SK-N-SH (cell line): ENCODE results near the gene OR14A16. TPM values are rescaled to one million over a fixed set of nuclear protein-coding genes. Genes with fewer than 3 reads are reported as not detected.

ENCODE experiments used
- CTCF ChIA-PET: fragments of 300-600, 350-600 bp; formaldehyde crosslinking; extraction: SDS; loops from one replicate; lab custom pipeline; 2021; lab: Yijun Ruan, JAX
- POLR2A ChIA-PET: fragments of 350-600 bp; sonication (Branson Sonifier 250); formaldehyde crosslinking; extraction: SDS; loops from one replicate; lab custom pipeline; 2020; ENCODE audit warnings: antibody characterized with exemption, inconsistent platforms; lab: Yijun Ruan, JAX
- DNase-seq: peaks from one replicate; pipeline ENCODE4 v3.0.0; 2012
- H2AFZ ChIP-seq: fragments of 200-600 bp; sonication (generic); 2 replicates; pipeline ENCODE4 v1.8.1; 2016; ENCODE audit warnings: antibody characterized with exemption, mild to moderate bottlenecking, low read depth
- H3F3A ChIP-seq: fragments of 200-600 bp; sonication (generic); replicated peaks from 2 replicates; pipeline ENCODE3; 2016; ENCODE audit warnings: antibody characterized with exemption, mild to moderate bottlenecking; ENCODE audit not compliant: insufficient read depth
- H3K27ac ChIP-seq, 2 experiments: fragments of 200-500 bp in 1 of 2; fragments of 200-600 bp in 1 of 2; sonication (Bioruptor generic) in 1 of 2; sonication (generic), shearing (Covaris generic) in 1 of 2; 2 replicates each; pipeline versions ENCODE4 v1.5.1 to v1.6.1; 2014 to 2016; ENCODE audit warnings: low read depth in 2 of 2, inconsistent platforms in 1 of 2, low read length in 1 of 2, mild to moderate bottlenecking in 1 of 2, mixed read lengths in 1 of 2
- H3K27me3 ChIP-seq: fragments of 200-600 bp; sonication (generic), shearing (Covaris generic); 2 replicates; pipeline ENCODE4 v1.6.1; 2016; ENCODE audit warnings: mixed run types; ENCODE audit not compliant: insufficient read depth
- H3K36me3 ChIP-seq, 2 experiments: fragments of 200-500 bp in 1 of 2; fragments of 200-600 bp in 1 of 2; sonication (Bioruptor generic) in 1 of 2; sonication (generic) in 1 of 2; replicated peaks in 1 of 2; 2 replicates each; pipeline versions ENCODE3 to v1.5.1; 2014 to 2016; ENCODE audit warnings: low read length in 1 of 2, mild to moderate bottlenecking in 1 of 2; ENCODE audit not compliant: insufficient read depth in 2 of 2, control insufficient read depth in 1 of 2
- H3K4me1 ChIP-seq, 2 experiments: fragments of 200-500 bp in 1 of 2; fragments of 200-600 bp in 1 of 2; sonication (Bioruptor generic) in 1 of 2; sonication (generic), shearing (Covaris generic) in 1 of 2; 2 replicates each; pipeline versions ENCODE4 v1.5.1 to v1.6.1; 2014 to 2016; ENCODE audit warnings: low read depth in 1 of 2, low read length in 1 of 2, mixed run types in 1 of 2; ENCODE audit not compliant: insufficient read depth in 2 of 2, control insufficient read depth in 1 of 2
- H3K4me2 ChIP-seq: fragments of 200-600 bp; sonication (generic), shearing (Covaris generic); 2 replicates; pipeline ENCODE4 v1.6.1; 2017; ENCODE audit warnings: mixed run types
- H3K4me3 ChIP-seq, 2 experiments: fragments of 200-500 bp in 1 of 2; fragments of 200-600 bp in 1 of 2; sonication (Bioruptor generic) in 1 of 2; sonication (generic), shearing (Covaris generic) in 1 of 2; 2 replicates each; pipeline versions ENCODE4 v1.5.1 to v1.8.1; 2014 to 2016; ENCODE audit warnings: low read depth in 2 of 2, inconsistent platforms in 1 of 2, low read length in 1 of 2, mild to moderate bottlenecking in 1 of 2, mixed read lengths in 1 of 2, moderate library complexity in 1 of 2
- H3K79me2 ChIP-seq: fragments of 200-600 bp; sonication (generic); 2 replicates; pipeline ENCODE4 v1.8.1; 2017; ENCODE audit warnings: mild to moderate bottlenecking; ENCODE audit not compliant: insufficient read depth
- H3K9ac ChIP-seq: fragments of 200-600 bp; sonication (generic); 2 replicates; pipeline ENCODE4 v1.6.1; 2017; ENCODE audit warnings: mixed run types
- H3K9me2 ChIP-seq: fragments of 200-600 bp; sonication (generic); 2 replicates; pipeline ENCODE4 v1.6.1; 2017; ENCODE audit warnings: mixed run types
- H3K9me3 ChIP-seq: fragments of 200-600 bp; sonication (generic); 2 replicates; pipeline ENCODE4 v1.6.1; 2017; ENCODE audit warnings: mixed run types, mild to moderate bottlenecking, moderate library complexity
- H4K20me1 ChIP-seq: fragments of 200-600 bp; sonication (generic); 2 replicates; pipeline ENCODE4 v1.6.1; 2017; ENCODE audit warnings: mild to moderate bottlenecking, mixed run types; ENCODE audit not compliant: insufficient read depth
- CHD2 ChIP-seq: fragments of 150-350 bp; IDR thresholded peaks from 2 replicates; pipeline ENCODE4 v1.6.1; 2018; ENCODE audit warnings: low read length; ENCODE audit not compliant: partially characterized antibody
- CTCF ChIP-seq: fragments of 200-600 bp; sonication (generic); IDR thresholded peaks from 2 replicates; pipeline ENCODE4 v1.6.1; 2017; ENCODE audit warnings: antibody characterized with exemption, mild to moderate bottlenecking, moderate library complexity
- ELF1 ChIP-seq: IDR thresholded peaks from 2 replicates; pipeline ENCODE4 v1.4.0; 2012
- FOSL2 ChIP-seq: IDR thresholded peaks from 2 replicates; pipeline ENCODE4 v1.4.0; 2012; ENCODE audit warnings: low read depth, mild to moderate bottlenecking, moderate library complexity, borderline replicate concordance
- FOXJ3 ChIP-seq: sonication (generic); formaldehyde crosslinking; IDR thresholded peaks from 2 replicates; pipeline ENCODE4 v1.5.1; 2020; ENCODE audit warnings: mild to moderate bottlenecking, missing genetic modification reagents
- GABPA ChIP-seq: IDR thresholded peaks from 2 replicates; pipeline ENCODE4 v1.4.0; 2012; ENCODE audit warnings: low read depth, mild to moderate bottlenecking
- MEF2A ChIP-seq: IDR thresholded peaks from 2 replicates; pipeline ENCODE4 v1.4.0; 2012; ENCODE audit warnings: low read depth, borderline replicate concordance
- NRF1 ChIP-seq: IDR thresholded peaks from 2 replicates; pipeline ENCODE4 v1.6.1; 2012; ENCODE audit warnings: low read depth, mild to moderate bottlenecking, low read length
- PBX3 ChIP-seq: IDR thresholded peaks from 2 replicates; pipeline ENCODE4; 2012
- RAD21 ChIP-seq: IDR thresholded peaks from 2 replicates; pipeline ENCODE4 v1.6.1; 2012; ENCODE audit warnings: mild to moderate bottlenecking, low read length
- RCOR1 ChIP-seq: fragments of 150-350 bp; IDR thresholded peaks from 2 replicates; pipeline ENCODE4 v1.6.1; 2017; ENCODE audit warnings: antibody characterized with exemption, low read length
- SMC3 ChIP-seq: IDR thresholded peaks from 2 replicates; pipeline ENCODE4 v1.6.1; 2012; ENCODE audit warnings: low read depth, low read length, improper control_type of control experiment
- TCF12 ChIP-seq: IDR thresholded peaks from 2 replicates; pipeline ENCODE4 v1.4.0; 2012
- USF1 ChIP-seq: IDR thresholded peaks from 2 replicates; pipeline ENCODE4 v1.4.0; 2012; ENCODE audit warnings: low read depth, borderline replicate concordance
- USF2 ChIP-seq: fragments of 150-350 bp; IDR thresholded peaks from 2 replicates; pipeline ENCODE4 v1.6.1; 2017; ENCODE audit warnings: antibody characterized with exemption, low read length, low read depth, borderline replicate concordance
- whole genome bisulfite sequencing: methylation state at CpG from one replicate; pipeline ENCODE4 v1.1.6; 2017; ENCODE audit warnings: low lambda C conversion rate; 5-methylcytosine and 5-hydroxymethylcytosine counted together
- polyA plus RNA-seq, 3 experiments: library from polyadenylated mRNA; depleted of rRNA; stranded (reverse); fragments of >200 nt; gene quantifications; 2 replicates each; pipeline ENCODE4 v1.2.3, GENCODE V29; 2012

OR14A16 gene
- polyA plus RNA-seq, 1 of the 3 experiments (the other 2 are of a cell fraction): not detected

- no peak for TF ChIP-seq USF2
- TF ChIP-seq, all 33 proteins: peak for 0
Measured at GRCh38 chr1:247854899-247855545, 31.1 kb upstream of the OR14A16 start (continued).

GRCh38 chr1:247849616-247850015 lies 25.7 kb upstream of the OR14A16 start:
- H3K9ac ChIP-seq: no peak overlapping the region
- WGBS: 1% methylated on average over 1 of the region's 1 CpG

GRCh38 chr1:247848346-247848745 lies 24.4 kb upstream of the OR14A16 start:
- ChIA-PET CTCF (no interaction called here), POLR2A (no interaction called here)
- no peak for TF ChIP-seq ELF1
- TF ChIP-seq CHD2: no peak
- TF ChIP-seq TCF12: no peak
- TF ChIP-seq NRF1: no peak
- TF ChIP-seq CTCF: no peak
- TF ChIP-seq GABPA: no peak
- TF ChIP-seq PBX3: no peak
- no peak for TF ChIP-seq RAD21
- TF ChIP-seq RCOR1: no peak
- WGBS: 29% methylated on average over 7 of the region's 7 CpGs
- H3K9ac ChIP-seq: no peak overlapping the region
- no peak overlapping the region for H3K4me2 ChIP-seq
- H3K36me3 ChIP-seq: no peaks in the 10 kb centered on the region
- no peaks in the 10 kb centered on the region for H3K79me2 ChIP-seq
- H3K27ac ChIP-seq: no peak overlapping the region
- H4K20me1 ChIP-seq: no peaks in the 10 kb centered on the region
- no peak overlapping the region for H3K4me3 ChIP-seq
- no peaks in the 10 kb centered on the region for H3K9me2 ChIP-seq
- H3K4me1 ChIP-seq: no peaks in the 10 kb centered on the region
- H3F3A ChIP-seq: no peaks in the 10 kb centered on the region
- H3K27me3 ChIP-seq: peaks cover 8% of the 10 kb centered on the region; the same call in 1 of the 2 replicates
- no peaks in the 10 kb centered on the region for H3K9me3 ChIP-seq
- no peak overlapping the region for H2AFZ ChIP-seq
- DNase-seq: no peak

More at GRCh38 chr1:247849616-247850015, 25.7 kb upstream of the OR14A16 start:
- no peaks in the 10 kb centered on the region for H3K9me3 ChIP-seq
- H3K9me2 ChIP-seq: no peaks in the 10 kb centered on the region
- no peak overlapping the region for H2AFZ ChIP-seq
- H3K4me2 ChIP-seq: no peak overlapping the region
- no peak for TF ChIP-seq CHD2
- no peak for TF ChIP-seq FOSL2
- TF ChIP-seq NRF1: no peak
- TF ChIP-seq FOXJ3 (CRISPR knock-in tag): no peak
- no peak for TF ChIP-seq USF1
- no peak for TF ChIP-seq RAD21
- no peak for TF ChIP-seq MEF2A
- TF ChIP-seq SMC3: no peak
- TF ChIP-seq GABPA: no peak
- TF ChIP-seq, all 33 proteins: peak for 0
- no peaks in the 10 kb centered on the region for H3K36me3 ChIP-seq
- no peak overlapping the region for H3K27ac ChIP-seq
- no peaks in the 10 kb centered on the region for H4K20me1 ChIP-seq
- DNase-seq: no peak
- H3K27me3 ChIP-seq: peaks cover 8% of the 10 kb centered on the region; the same call in 1 of the 2 replicates
- H3K4me1 ChIP-seq: no peaks in the 10 kb centered on the region
- ChIA-PET CTCF (no interaction called here), POLR2A (no interaction called here)
- H3F3A ChIP-seq: no peaks in the 10 kb centered on the region
- H3K4me3 ChIP-seq: no peak overlapping the region
- no peaks in the 10 kb centered on the region for H3K79me2 ChIP-seq
